Adipose tissue (tissue), 3 donors: ENCODE data around the gene FHIP1A. TPM values are rescaled to one million over a fixed set of nuclear protein-coding genes. Genes with fewer than 3 reads are reported as not detected.

ENCODE experiments used
- H3K27ac ChIP-seq: one replicate; pipeline ENCODE4 v1.5.1; 2013; ENCODE audit warnings: low read depth, low read length
- WGBS, 3 donors: extraction: QIAGEN DNeasy Blood & Tissue Kit; methylation state at CpG; one replicate each; pipeline ENCODE4 v1.1.7; 2013; 5-methylcytosine and 5-hydroxymethylcytosine counted together
- polyA plus RNA-seq, 3 donors: library from polyadenylated mRNA; stranded (reverse); fragments of 200-250 nt; gene quantifications; one replicate each; pipeline ENCODE4 v1.2.3, GENCODE V29; 2013
- donor health status: healthy with polysubstance abuse.
- donor health status: Bipolar disorder and iron deficiency.
- donor health status: healthy.

Gene FHIP1A
- polyA plus RNA-seq, 3 donors, result 0.11 to 3.8 (median 0.76) TPM

DNA sequence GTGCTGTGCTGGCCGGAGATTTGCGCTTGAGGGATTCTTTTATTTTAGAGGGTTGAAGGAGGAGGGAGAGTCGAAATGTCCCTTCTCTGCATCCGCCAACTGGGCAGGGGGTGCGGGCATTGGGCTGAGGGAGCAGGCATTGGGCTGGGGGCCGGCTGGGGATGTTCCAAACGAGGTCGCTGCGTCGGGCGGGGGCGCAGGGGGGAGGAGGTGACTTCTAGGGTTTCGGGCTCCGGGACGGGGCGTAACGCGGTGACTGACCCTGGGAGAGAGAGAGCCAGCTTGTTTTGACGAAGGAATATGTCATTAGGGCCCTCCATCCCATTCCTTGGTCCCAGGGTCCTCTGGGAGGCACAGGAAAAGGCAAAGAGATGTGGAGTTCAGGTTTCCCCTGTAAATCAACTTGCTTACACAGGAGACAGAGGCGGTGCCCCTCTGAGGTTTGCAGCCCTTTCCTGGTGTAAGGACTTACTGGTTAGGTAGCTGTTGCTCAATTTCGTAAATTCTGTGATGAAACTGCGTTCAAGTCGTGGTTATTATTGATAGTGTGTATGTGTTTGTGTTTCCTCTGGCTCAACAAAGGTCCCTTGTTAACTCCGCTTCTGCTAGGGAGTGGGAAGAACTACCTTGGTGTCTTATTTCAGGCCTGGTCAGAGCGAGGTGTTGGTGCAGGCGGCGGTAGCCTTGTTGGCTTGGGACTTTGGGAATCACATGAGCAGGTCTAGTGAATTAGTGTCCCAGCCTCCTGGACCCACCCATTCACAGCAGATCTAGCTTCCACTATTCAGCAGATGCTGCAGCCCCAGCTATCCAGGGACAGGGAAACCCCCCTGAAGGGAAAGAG lies 716 bp downstream of the FHIP1A start:
- 4 to 12% (median 11%) methylated on average over 26 to 27 of the region's 27 CpGs for whole genome bisulfite sequencing, 3 donors

DNA sequence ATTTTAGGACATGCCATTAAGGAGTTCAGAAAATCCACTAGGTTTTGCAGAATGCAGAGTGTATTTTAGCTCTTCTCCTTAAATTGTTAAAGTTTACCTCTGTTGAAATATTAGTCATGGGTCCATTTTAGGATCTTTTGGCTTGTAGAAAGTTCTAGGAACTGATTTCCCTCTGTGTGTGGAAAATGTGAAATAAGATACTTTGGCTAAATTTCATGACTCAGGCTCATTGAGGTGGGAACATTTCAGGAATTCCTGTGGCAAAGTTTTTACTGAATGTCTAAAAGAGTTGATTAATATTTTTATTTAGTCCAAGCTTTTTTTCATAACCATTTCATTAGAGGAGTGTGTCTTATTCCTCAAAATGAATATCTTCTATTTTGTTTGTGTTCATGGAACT lies 7.0 kb downstream of the FHIP1A start:
- no peak overlapping the region for H3K27ac ChIP-seq

More for the DNA sequence above, 716 bp downstream of the FHIP1A start:
- no peak overlapping the region for H3K27ac ChIP-seq

DNA sequence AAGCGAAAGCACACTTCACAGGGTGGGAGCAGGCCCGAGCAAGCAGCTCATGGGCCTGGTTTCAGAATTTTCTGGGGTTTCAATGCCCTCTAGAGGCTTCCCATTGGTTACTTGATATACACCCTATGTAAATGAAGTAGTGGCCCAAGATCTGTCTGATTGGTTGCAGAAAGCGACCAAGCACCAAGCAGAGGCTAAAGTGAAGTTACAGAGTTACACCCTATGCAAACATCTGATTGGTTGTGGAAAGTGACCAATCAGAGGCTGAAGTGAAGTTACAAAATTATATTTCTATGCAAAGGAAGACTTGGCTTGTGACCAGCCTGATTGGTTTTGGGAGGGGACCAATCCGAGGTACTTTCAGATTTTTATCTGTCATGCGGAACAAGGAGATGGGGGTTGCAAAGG lies 8.2 kb downstream of the FHIP1A start:
- no peak overlapping the region for H3K27ac ChIP-seq
- WGBS, 3 donors, result 82 to 89% (median 85%) methylated on average over 5 of the region's 5 CpGs

DNA sequence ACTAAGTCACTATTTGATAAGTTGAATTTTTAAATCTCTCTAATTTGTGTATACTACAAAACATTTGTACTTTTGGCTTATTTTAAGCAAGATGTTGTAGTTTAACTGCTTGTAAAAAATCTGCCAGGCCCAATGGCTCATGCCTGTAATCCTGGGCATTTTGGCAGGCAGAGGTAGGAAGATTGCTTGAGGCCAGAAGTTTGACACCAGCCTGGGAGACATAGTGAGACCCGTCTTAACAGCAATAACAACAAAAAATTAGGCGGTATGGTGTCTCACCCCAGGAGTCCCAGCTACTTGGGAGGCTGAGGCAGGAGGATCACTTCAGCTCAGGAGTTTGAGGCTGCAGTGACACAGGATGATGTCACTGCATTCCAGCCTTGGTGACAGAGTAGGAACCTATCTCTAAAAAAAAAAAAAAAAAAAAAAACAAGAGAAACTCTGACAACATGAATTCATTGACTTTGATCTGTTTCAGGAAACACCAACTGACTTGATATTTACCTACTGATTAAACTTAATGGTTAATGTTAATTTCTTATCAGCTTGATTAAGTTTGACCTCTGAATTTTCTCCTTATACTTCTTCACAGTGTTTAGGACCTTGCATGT lies 8.9 kb downstream of the FHIP1A start:
- WGBS, 3 donors, result 93 to 95% (median 94%) methylated on average over 2 of the region's 2 CpGs
- H3K27ac ChIP-seq, result no peak overlapping the region

DNA sequence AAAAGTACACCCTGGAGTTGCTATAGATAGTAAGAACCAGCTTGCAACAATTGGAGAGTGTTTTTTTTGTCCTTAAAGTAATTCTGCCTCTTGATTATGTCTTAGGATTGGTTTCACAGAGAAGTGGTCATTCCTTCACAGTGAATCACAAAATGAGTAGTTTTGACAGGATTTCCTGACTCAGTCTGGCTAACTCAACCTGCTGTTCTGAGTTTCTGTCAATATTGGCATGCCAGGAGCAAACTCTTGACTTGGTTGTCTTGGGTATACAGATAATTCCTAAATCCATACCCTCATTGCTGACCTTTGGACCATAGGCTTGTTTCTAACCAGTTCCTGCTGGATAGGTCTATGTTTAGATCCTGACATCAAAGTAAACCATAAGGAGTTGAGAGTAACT lies 9.4 kb downstream of the FHIP1A start:
- no peak overlapping the region for H3K27ac ChIP-seq

DNA sequence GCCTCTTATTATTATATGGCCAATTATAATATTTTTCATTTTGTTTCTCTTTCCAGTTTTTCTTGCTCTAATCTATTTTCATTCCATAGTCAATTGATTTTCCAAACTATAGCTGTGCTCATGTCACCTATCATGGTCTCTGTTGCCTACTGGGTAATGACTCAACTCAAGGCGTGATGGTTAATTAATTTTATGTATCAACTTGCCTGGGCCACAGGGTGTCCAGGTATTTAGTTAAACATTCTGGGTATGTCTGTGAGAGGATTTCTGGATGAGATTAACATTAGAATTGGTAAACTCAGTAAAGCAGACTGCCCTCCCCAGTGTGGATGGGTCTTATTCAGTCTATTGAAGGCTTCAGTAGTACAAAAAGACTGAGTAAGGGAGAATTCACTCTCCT lies 9.9 kb downstream of the FHIP1A start:
- 92 to 95% (median 95%) methylated on average over 1 of the region's 1 CpG for WGBS, 3 donors
- no peak overlapping the region for H3K27ac ChIP-seq

DNA sequence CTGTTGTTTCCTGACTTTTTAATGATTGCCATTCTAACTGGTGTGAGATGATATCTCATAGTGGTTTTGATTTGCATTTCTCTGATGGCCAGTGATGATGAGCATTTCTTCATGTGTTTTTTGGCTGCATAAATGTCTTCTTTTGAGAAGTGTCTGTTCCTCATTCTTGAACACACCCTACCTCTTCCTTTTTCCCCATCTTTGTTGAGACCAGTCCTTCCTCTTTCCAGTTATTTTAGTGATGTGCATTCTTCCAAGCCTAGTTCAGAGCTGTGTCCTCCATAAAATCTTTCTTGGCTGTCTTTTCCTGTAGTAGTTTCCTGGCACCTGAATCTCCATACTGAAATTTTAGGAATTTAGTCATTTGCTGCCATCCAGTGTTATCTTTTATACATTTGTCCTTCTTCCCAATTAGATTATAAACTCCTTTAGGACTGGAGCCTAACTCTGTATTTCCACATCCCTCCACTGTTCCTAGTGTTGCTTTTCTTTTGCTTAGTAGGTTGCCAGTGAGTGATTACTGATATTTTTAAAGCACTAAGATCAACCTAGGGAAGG lies 11.4 kb downstream of the FHIP1A start:
- no peak overlapping the region for H3K27ac ChIP-seq

DNA sequence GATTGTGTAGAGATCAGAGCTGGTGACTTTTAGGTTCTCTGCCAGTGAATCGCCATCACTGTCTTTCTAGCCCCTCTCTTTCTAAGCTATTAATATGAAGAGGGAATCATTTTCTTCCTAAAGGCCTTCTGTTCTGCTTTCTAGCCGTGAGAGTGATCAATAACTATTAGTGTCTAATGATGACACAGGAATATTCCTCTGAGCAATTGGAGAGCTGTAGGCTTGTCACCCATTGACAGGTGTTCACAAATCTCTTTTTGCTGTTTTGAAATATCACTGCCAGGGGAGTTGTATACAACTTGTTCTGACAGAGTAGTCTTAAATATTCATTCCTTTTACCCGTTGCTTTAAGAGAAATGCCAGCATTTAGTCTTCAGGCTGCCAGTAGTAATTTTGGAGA lies 13.9 kb downstream of the FHIP1A start:
- no peak overlapping the region for H3K27ac ChIP-seq
- WGBS, 3 donors, result 78 to 84% (median 83%) methylated on average over 3 of the region's 3 CpGs

DNA sequence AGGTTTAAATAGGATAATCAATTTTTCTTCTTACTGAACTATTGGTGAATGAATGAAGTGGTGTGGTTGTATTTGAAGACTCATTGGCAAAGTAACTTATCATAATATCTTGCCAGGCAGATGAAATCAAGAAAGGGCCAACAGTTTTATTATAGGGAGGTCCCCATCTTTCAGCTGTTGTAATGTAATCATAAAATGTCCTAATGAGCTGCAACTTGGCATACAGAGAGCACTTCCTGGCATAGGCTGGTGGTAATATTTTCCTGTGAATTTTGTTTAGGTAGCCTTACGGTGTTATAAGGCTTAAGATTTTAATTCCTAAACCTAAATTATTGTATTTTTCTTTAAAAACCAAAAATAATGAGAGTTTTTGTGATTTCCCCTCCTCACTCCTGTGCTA lies 17.5 kb downstream of the FHIP1A start:
- WGBS, 3 donors, result 55 to 70% (median 66%) methylated on average over 1 of the region's 1 CpG

DNA sequence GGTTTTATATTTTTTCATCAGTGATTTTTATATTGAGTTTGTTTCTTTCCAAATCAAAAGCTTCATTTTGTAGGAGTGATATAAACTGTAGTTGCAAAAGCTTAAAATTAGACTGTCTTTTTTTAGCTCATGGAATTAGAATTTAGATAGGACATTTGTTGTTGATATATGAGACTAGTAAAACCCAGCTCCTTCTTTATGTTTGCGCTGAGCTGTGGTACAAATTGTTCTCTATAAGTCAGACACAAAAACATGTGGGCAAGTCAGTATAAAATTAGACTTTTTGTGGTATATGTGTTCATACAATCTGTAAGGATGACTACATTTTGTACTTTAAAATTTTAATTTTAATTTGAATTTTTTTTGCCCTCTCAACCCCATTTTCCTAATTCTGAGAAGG lies 18.3 kb downstream of the FHIP1A start:
- 96 to 97% (median 97%) methylated on average over 1 of the region's 1 CpG for WGBS, 3 donors
- no peak overlapping the region for H3K27ac ChIP-seq

More for the DNA sequence above, 17.5 kb downstream of the FHIP1A start:
- no peak overlapping the region for H3K27ac ChIP-seq

DNA sequence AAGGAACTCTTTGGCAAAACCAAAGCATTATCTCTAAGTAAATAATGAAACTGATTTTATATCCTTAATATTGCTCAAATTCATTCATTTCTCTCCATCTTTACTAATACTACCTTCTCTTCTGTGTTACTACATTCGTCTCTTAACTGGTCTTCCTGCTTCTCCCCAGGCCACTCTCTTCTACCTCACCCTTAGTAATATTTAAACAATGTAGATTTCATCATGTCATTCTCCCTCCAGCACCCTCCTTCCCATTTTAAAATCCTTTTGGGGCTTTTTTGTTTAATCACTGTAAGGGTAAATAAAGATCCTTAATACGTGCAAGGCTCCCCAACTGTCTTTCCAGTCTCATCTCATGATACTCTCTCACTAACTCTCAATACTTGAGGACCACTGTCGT lies 19.4 kb downstream of the FHIP1A start:
- 87 to 89% (median 89%) methylated on average over 3 of the region's 3 CpGs for WGBS, 3 donors
- no peak overlapping the region for H3K27ac ChIP-seq

DNA sequence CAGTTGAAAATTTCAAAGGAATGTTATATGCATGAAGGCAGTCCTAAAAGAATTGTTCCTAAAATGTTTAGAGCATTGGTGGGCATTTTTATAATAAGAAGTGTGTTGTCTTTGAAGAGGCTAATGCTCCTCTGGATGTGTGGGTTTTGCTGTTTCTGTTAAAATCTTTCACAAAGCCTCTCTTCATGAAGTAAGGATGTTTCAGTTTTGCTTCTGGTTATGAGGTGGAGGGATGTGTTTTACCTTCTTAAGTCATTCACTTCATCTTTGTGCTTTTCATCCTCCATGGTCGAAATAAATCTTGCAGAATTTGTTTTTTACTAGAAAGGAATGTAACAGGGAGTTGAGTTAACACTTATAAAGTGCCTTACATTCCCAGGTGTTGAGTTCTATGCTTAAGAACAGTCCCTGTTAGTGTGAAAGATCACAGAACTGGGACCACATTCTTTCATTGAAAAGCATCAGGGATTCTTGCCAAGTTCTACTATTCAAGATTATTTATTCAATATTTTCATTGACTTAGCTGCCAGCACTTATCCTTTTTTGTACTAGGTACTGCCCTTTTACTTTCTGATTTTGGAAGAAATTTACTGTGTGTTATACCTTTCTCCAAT lies 21.1 kb downstream of the FHIP1A start:
- H3K27ac ChIP-seq, result no peak overlapping the region
- WGBS, 3 donors, result 32 to 35% (median 32%) methylated on average over 1 of the region's 1 CpG

DNA sequence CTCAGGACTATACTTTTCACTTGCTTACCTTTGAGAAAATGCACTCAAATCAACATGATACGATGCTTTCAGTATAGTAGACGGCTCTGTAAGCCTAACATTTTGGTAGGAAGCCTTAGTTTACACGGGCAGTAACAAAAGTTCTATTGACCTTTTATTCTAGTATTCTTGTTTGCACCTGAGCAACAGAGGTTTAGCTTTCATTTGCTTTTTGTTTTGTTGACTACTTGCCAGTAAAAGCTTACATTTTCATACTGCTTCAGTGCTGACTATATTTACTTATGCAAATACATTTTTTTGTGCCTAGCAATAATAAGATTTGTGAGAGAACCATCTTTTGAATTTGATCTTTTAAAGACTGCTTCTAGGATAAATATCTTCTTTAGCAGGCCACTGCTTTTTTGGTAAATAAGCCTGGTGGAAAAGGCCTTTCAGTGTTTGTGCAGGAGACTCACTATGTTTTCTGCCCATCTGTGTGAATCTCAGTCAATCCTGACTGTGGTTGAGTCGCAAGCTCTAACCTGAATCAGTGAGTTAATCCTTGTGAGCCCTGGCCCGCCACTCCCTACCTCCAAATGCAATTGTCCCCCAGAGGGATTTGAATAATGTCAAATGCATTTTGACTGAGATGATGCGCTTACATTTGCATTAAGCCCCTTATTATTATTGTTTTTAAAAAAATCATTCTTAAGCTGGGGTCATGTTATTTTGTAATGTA lies 21.9 kb downstream of the FHIP1A start:
- WGBS, 3 donors, result 58 to 79% (median 75%) methylated on average over 6 of the region's 6 CpGs

DNA sequence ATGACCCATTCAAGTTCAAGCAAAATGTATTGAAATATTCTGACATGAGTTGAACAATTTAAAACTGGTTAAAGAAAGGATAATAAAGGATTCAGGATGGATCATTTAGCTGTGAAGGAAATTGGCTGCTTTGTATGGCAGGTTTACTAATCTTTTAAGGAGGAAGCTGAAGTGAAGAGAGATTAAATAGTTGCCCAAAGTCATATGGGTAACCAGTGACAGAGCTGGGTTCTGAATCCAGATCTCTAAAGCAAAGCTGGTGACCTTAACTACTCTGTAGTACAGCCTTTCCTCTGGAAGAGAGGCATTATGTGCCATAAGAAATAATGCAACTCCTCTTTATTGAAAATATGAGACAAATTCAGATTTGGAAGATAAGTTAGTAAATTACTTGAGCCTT lies 22.8 kb downstream of the FHIP1A start:
- no peak overlapping the region for H3K27ac ChIP-seq

More for the DNA sequence above, 21.9 kb downstream of the FHIP1A start:
- H3K27ac ChIP-seq, result no peak overlapping the region

DNA sequence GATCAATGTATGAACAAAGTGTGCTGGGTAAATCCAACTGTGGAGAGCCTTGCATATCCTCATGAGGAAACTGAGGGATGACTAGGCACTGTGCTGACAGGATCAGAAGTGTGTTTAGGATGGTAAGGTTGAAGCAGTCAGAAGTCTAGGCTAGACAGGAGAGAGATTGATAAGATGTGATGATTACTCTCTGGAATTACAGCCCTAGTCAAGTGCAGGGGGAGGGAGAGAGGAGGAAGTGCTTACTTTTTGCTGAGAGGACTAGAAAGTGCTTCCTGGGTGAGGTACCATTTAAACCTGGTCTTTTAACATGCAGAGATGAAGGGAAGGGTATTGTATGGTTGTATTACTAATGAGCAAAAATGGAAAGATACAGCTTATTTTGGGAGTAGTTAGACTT lies 23.7 kb downstream of the FHIP1A start:
- H3K27ac ChIP-seq, result no peak overlapping the region

DNA sequence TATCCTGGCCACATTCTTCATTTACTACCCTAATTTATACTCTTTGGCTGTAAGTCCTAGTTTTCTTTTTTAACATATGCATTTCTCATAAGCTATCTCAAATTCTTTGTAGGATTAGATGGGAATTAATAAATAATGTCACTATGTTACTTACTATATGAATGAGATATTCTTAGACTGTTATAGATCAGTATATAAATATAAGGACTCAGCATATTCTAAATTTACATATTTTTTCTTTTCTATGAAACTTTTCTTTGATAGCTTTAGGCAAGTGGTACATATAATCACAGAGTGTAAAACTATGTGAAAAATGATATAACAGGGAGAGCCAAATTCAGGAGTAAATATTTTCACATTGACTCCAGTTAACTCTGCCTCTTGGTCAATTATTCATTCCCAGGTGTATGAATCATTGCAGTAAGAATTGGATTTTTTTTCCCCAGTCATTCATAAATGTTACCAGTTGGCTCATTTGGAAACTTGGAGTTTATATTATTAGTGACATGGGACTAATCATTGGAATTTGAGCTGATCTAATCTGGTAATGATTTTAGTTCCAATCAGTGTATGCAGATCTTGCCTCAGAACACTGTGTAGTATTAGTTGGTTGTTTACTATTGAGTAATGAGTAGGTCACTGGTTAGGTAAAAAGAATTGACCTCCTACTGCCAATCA lies 25.3 kb downstream of the FHIP1A start:
- no peak overlapping the region for H3K27ac ChIP-seq

DNA sequence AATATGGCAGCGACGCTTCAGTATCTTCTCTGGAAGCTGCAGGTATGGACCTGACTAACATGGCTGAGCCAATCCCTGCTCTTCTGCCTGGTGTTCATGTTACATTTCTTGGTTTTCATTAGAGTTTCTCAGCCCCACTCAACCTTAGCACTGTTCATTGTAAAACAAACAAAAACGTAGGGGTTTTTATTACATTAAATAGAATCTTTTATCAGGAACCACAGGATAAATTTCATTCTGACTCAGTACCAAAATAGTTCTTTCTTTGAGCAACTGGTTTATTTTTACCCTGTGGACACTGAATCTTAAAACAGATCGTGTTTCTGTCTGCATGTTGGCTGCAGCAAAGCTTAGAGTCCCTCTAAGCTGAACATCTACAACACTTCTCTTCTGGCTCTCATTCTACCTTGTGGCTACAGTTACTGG lies 27.1 kb downstream of the FHIP1A start:
- no peak overlapping the region for H3K27ac ChIP-seq
- 64 to 75% (median 73%) methylated on average over 4 of the region's 4 CpGs for WGBS, 3 donors

DNA sequence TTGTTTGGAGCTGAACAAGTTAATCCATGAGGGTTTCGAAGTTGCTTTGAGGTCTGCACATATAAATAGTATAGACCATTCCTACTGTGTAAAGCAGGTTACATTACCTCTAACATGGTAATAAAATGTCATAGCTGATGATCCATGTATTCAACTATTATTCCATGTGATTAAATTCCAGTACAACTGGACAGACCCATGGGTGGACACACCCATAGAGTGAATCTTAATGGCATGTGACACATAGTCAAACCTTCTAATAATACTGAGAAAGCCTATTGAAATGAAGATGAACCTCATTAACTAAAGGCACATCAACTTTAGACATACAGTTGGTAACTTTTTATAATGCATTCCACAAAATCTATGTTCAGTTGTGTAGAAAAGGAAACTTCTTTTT lies 28.5 kb downstream of the FHIP1A start:
- H3K27ac ChIP-seq, result no peak overlapping the region
- 89 to 100% (median 90%) methylated on average over 1 of the region's 1 CpG for WGBS, 3 donors

DNA sequence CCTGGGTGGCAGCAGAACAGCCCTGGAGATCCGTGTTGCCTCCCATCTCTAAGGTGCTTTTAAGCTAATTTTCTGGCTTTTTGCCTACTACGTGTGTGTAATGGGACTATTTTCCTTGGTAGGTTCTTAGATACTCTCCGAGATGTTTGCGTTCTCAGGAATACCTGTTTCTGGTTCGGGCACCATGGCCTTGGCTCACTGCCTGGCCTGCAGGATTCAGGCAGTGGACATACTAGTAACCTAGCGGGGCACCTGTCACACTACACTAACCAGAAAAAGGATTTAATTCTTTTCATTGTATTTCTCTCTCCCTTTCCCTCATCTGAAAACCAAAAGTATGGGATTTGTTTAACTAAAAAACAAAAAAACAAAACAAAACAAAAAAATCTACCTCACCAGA lies 29.2 kb downstream of the FHIP1A start:
- WGBS, 3 donors, result 63 to 88% (median 86%) methylated on average over 6 of the region's 6 CpGs
- H3K27ac ChIP-seq, result no peak overlapping the region
